AG04450 (cell line): ENCODE measurements around the gene APOOL. TPM values are rescaled to one million over a fixed set of nuclear protein-coding genes. Genes with fewer than 3 reads are reported as not detected.

ENCODE experiments used
- CTCF ChIA-PET: fragments of 300-600, 350-600 bp; formaldehyde crosslinking; extraction: SDS; loops from one replicate; lab custom pipeline; 2022; ENCODE audit warnings: antibody characterized with exemption, inconsistent platforms; lab: Charles Lee
- POLR2A ChIA-PET: fragments of 350-600 bp; formaldehyde crosslinking; extraction: SDS; loops from one replicate; lab custom pipeline; 2021; ENCODE audit warnings: antibody characterized with exemption, inconsistent platforms; lab: Yijun Ruan, JAX
- DNase-seq: peaks from one replicate; pipeline ENCODE4 v3.0.0-alpha.2; 2011; ENCODE audit warnings: low read depth, low spot score
- H3K27ac ChIP-seq: one replicate; pipeline ENCODE4 v1.5.1; 2012; ENCODE audit warnings: low read depth, low read length, control low read depth
- H3K27me3 ChIP-seq: one replicate; pipeline ENCODE4 v1.6.0; 2012; ENCODE audit warnings: low read length; ENCODE audit not compliant: control insufficient read depth, insufficient read depth
- H3K4me3 ChIP-seq: 2 replicates; pipeline ENCODE4 v1.5.1; 2011; ENCODE audit warnings: mild to moderate bottlenecking, low read depth, low read length, control low read depth
- H3K9me3 ChIP-seq: 2 replicates; pipeline ENCODE4 v1.5.1; 2012; ENCODE audit warnings: low read length; ENCODE audit not compliant: control insufficient read depth, insufficient read depth
- polyA plus RNA-seq: library from polyadenylated mRNA; depleted of rRNA; stranded (reverse); fragments of >200 nt; gene quantifications from 2 replicates; pipeline ENCODE4 v1.2.3, GENCODE V29; 2011; rRNA removed
- TF ChIP-seq, protein P1 (sequence below): IDR thresholded peaks from 2 replicates; pipeline ENCODE4 v1.5.1; 2011; ENCODE audit warnings: low read depth, low read length, control low read depth, inconsistent platforms

The APOOL gene
- polyA plus RNA-seq, 1 experiment: 6.5 TPM

GRCh38 chrX:85140964-85141363 lies 137.3 kb downstream of the APOOL start:
- Histone ChIP-seq H3K27ac (no peak overlapping the region), H3K27me3 (no peaks in the 10 kb centered on the region), H3K4me3 (no peak overlapping the region), H3K9me3 (no peaks in the 10 kb centered on the region)
- TF ChIP-seq, protein P1, sequence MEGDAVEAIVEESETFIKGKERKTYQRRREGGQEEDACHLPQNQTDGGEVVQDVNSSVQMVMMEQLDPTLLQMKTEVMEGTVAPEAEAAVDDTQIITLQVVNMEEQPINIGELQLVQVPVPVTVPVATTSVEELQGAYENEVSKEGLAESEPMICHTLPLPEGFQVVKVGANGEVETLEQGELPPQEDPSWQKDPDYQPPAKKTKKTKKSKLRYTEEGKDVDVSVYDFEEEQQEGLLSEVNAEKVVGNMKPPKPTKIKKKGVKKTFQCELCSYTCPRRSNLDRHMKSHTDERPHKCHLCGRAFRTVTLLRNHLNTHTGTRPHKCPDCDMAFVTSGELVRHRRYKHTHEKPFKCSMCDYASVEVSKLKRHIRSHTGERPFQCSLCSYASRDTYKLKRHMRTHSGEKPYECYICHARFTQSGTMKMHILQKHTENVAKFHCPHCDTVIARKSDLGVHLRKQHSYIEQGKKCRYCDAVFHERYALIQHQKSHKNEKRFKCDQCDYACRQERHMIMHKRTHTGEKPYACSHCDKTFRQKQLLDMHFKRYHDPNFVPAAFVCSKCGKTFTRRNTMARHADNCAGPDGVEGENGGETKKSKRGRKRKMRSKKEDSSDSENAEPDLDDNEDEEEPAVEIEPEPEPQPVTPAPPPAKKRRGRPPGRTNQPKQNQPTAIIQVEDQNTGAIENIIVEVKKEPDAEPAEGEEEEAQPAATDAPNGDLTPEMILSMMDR: no peak
- DNase-seq: no peak
- ChIA-PET CTCF (no interaction called here), POLR2A (no interaction called here)

Other genes starting within 250 kb of the APOOL start
- gene SATL1, start 239.9 kb downstream of the APOOL start, polyA plus RNA-seq: not detected in 2 replicates
- 6.0 and 9.3 TPM in 2 replicates for gene ZNF711, start 240.1 kb downstream of the APOOL start, polyA plus RNA-seq